Endothelial cell of umbilical vein (primary cell): ENCODE data around the gene RSRC1. TPM values are rescaled to one million over a fixed set of nuclear protein-coding genes. Genes with fewer than 3 reads are reported as not detected.

Source experiments
- BruUV-seq: library from RNA; stranded (reverse); fragments of 400-500 nt; replicated peaks from 2 replicates; lab custom pipeline; 2021; lab: Mats Ljungman, UMichigan
- CTCF ChIA-PET: fragments of 300-600, 350-600 bp; sonication (Branson Sonifier 250); formaldehyde crosslinking; loops from one replicate; lab custom pipeline; 2021; ENCODE audit warnings: antibody characterized with exemption, inconsistent platforms; lab: Charles Lee
- POLR2A ChIA-PET: fragments of 300-600, 350-600 bp; sonication (Branson Sonifier 250); formaldehyde crosslinking; loops from one replicate; lab custom pipeline; 2021; ENCODE audit warnings: antibody characterized with exemption, inconsistent platforms; lab: Charles Lee
- DNase-seq: peaks from one replicate; pipeline ENCODE4 v3.0.0-alpha.2; 2011; ENCODE audit warnings: low read depth, low spot score
- FAIRE-seq: peaks from 2 replicates; lab custom pipeline; 2011; peaks lifted over from hg19 to GRCh38; lab: Jason Lieb, UNC
- H2AFZ ChIP-seq: 2 replicates; pipeline ENCODE4 v1.6.0; 2012; ENCODE audit warnings: low read depth, low read length, control low read depth, inconsistent platforms
- H3K27ac ChIP-seq: 2 replicates; pipeline ENCODE4 v1.5.1; 2011; ENCODE audit warnings: low read depth, mild to moderate bottlenecking, control low read depth, low read length, moderate library complexity; ENCODE audit not compliant: insufficient read depth
- H3K27me3 ChIP-seq, 2 experiments: 2 replicates each; pipeline versions ENCODE4 v1.6.0 to v1.6.1; 2011; ENCODE audit warnings: low read length in 2 of 2, mixed read lengths in 1 of 2; ENCODE audit not compliant: control insufficient read depth in 2 of 2, insufficient read depth in 2 of 2
- H3K36me3 ChIP-seq, 2 experiments: 2 replicates in 1 of 2; 3 replicates in 1 of 2; pipeline ENCODE4 v1.5.1; 2011; ENCODE audit warnings: low read length in 2 of 2, mild to moderate bottlenecking in 1 of 2, moderate library complexity in 1 of 2; ENCODE audit not compliant: control insufficient read depth in 2 of 2, insufficient read depth in 2 of 2; ENCODE audit errors: extremely low read depth in 1 of 2
- H3K4me1 ChIP-seq: 3 replicates; pipeline ENCODE4 v1.5.1; 2011; ENCODE audit warnings: mild to moderate bottlenecking, low read length; ENCODE audit not compliant: control insufficient read depth, insufficient read depth; ENCODE audit errors: extremely low read depth
- H3K4me2 ChIP-seq: 2 replicates; pipeline ENCODE4 v1.6.1; 2011; ENCODE audit warnings: low read length, control low read depth, mixed read lengths; ENCODE audit not compliant: insufficient read depth
- H3K4me3 ChIP-seq, 3 experiments: fragments of 200-600 bp in 1 of 3; sonication (generic), shearing (Covaris generic) in 1 of 3; replicated peaks in 1 of 3; 2 replicates each; pipeline ENCODE4 v1.5.1; 2011 to 2016; ENCODE audit warnings: control low read depth in 3 of 3, low read length in 3 of 3, mild to moderate bottlenecking in 2 of 3, inconsistent platforms in 1 of 3, low read depth in 1 of 3, moderate library complexity in 1 of 3; ENCODE audit not compliant: insufficient read depth in 1 of 3
- H3K79me2 ChIP-seq: 2 replicates; pipeline ENCODE4 v1.6.0; 2012; ENCODE audit warnings: low read length, inconsistent platforms; ENCODE audit not compliant: control insufficient read depth, insufficient read depth
- H3K9ac ChIP-seq: replicated peaks from 2 replicates; pipeline ENCODE3; 2011; ENCODE audit warnings: low read length, control low read depth; ENCODE audit not compliant: insufficient read depth; ENCODE audit errors: extremely low read depth
- H3K9me1 ChIP-seq: replicated peaks from 3 replicates; pipeline ENCODE4 v1.6.0; 2011; ENCODE audit warnings: mild to moderate bottlenecking, low read length; ENCODE audit not compliant: control insufficient read depth, insufficient read depth; ENCODE audit errors: extremely low read depth
- H3K9me3 ChIP-seq: replicated peaks from 2 replicates; pipeline ENCODE4 v1.5.1; 2012; ENCODE audit warnings: low read length, inconsistent platforms; ENCODE audit not compliant: control insufficient read depth, insufficient read depth
- H4K20me1 ChIP-seq: replicated peaks from 2 replicates; pipeline ENCODE3; 2011; ENCODE audit warnings: mild to moderate bottlenecking, low read length; ENCODE audit not compliant: control insufficient read depth, insufficient read depth; ENCODE audit errors: extremely low read depth
- EZH2 ChIP-seq: IDR thresholded peaks from 2 replicates; pipeline ENCODE4 v1.6.1; 2012; ENCODE audit warnings: borderline replicate concordance, low read depth, mild to moderate bottlenecking, moderate library complexity, low read length, inconsistent platforms; ENCODE audit not compliant: severe bottlenecking
- FOS ChIP-seq: IDR thresholded peaks from 2 replicates; pipeline ENCODE4 v1.6.1; 2011; ENCODE audit warnings: mild to moderate bottlenecking, low read length, moderate library complexity, borderline replicate concordance; ENCODE audit not compliant: insufficient read depth
- GATA2 ChIP-seq: IDR thresholded peaks from 2 replicates; pipeline ENCODE4 v1.7.0; 2011; ENCODE audit warnings: low read depth, mild to moderate bottlenecking, moderate library complexity, mixed read lengths, low read length; ENCODE audit not compliant: insufficient read length, insufficient read depth
- JUN ChIP-seq: IDR thresholded peaks from 2 replicates; pipeline ENCODE4 v1.6.1; 2011; ENCODE audit warnings: borderline replicate concordance, low read depth; ENCODE audit not compliant: insufficient read length, insufficient read depth
- MYC ChIP-seq: IDR thresholded peaks from one replicate; pipeline ENCODE4 v1.6.1; 2011; ENCODE audit warnings: mild to moderate bottlenecking, low read depth, low read length
- POLR2A ChIP-seq: IDR thresholded peaks from 2 replicates; pipeline ENCODE4 v1.6.1; 2012; ENCODE audit warnings: low read depth, mild to moderate bottlenecking, control low read depth, low read length
- POLR2AphosphoS5 ChIP-seq: IDR thresholded peaks from 2 replicates; pipeline ENCODE4 v1.6.1; 2012; ENCODE audit warnings: low read depth, mild to moderate bottlenecking, control low read depth, low read length, moderate library complexity; ENCODE audit not compliant: insufficient read depth
- dilution Hi-C: fragments of 300-500 bp; cut with MboI; formaldehyde crosslinking; loops from one replicate; pipeline ENCODE4 v1.15.0; 2019; ENCODE audit warnings: low sequenced_read_pairs; ENCODE audit not compliant: extremely low pct_ligation_motif_present
- intact Hi-C: fragments of 100-400 bp; cut with micrococcal nuclease; formaldehyde crosslinking; loops from one replicate; pipeline ENCODE4 v1.10.0; 2022
- polyA plus RNA-seq, 4 experiments: library from polyadenylated mRNA; depleted of rRNA in 3 of 4; stranded (reverse) in 3 of 4; unstranded in 1 of 4; fragments of >200 nt; gene quantifications; 2 replicates each; pipeline versions ENCODE4 v1.2.1 to v1.2.3, GENCODE V29; 2011 to 2012; ENCODE audit warnings: missing spikeins in 1 of 4
- total RNA-seq: library from RNA; stranded (reverse); gene quantifications from 2 replicates; pipeline ENCODE4 v1.2.3, GENCODE V29; 2021
- TF ChIP-seq, protein P1 (sequence below), 2 donors: IDR thresholded peaks; 1 replicate in 1 of 2; 2 replicates in 1 of 2; pipeline ENCODE4 v1.5.1; 2011; ENCODE audit warnings: low read length in 2 of 2, mild to moderate bottlenecking in 2 of 2, moderate library complexity in 2 of 2, control low read depth in 1 of 2, inconsistent platforms in 1 of 2, low read depth in 1 of 2; ENCODE audit not compliant: insufficient read depth in 1 of 2; ENCODE audit errors: extremely low read depth in 1 of 2
- TF ChIP-seq, protein P2 (sequence below): IDR thresholded peaks from 2 replicates; pipeline ENCODE4 v1.6.1; 2011; ENCODE audit not compliant: insufficient read depth, insufficient read length

Gene RSRC1
- total and polyA plus RNA-seq, 2 donors (not counting 3 experiments of a cell fraction or from before 2014, with no cell fraction given), result 1.8 to 25.4 TPM

DNA sequence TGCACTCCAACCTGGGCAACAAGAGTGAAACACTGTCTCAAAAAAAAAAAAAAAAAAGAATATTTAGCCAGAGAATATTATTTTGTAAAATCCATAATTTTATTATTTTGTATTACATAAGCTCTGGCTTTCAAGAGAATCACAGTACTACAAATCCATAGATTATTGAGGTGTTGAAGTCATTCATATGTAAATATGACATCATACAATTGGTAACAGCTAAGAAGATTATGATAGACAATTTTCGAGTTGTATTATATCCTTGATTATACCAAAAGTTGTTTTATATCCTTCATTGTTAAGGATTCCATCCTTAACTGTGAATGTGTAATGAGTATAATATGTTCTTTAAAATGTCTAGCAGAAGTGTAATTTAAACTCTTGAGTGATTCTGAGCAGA lies 464.8 kb downstream of the RSRC1 start:
- Histone ChIP-seq H3K9me3 (no peaks in the 10 kb centered on the region), H3K36me3 (no peaks in the 10 kb centered on the region), H2AFZ (no peak overlapping the region), H3K9me1 (no peaks in the 10 kb centered on the region), H3K27ac (no peak overlapping the region), H3K27me3 (no peaks in the 10 kb centered on the region), H3K4me3 (no peak overlapping the region), H3K9ac (no peak overlapping the region), H3K79me2 (no peaks in the 10 kb centered on the region), H3K4me2 (no peak overlapping the region), H4K20me1 (no peaks in the 10 kb centered on the region), H3K4me1 (no peaks in the 10 kb centered on the region)
- dilution Hi-C loops, result no loop called here
- BruUV-seq, result no TSS peak
- no peak for DNase-seq
- no peak for FAIRE-seq
- POLR2A ChIA-PET, result no interaction called here
- CTCF ChIA-PET, result interaction anchor here (1.4 kb wide), 1 partner anchor 70 kb away, joined by 3 read pairs; the partner anchor contains the start of gene GFM1
- intact Hi-C loops, result loop anchor here (5.0 kb wide), 1 partner anchor 88 kb away; no protein-coding TSS in a partner anchor
- TF ChIP-seq POLR2A (no peak), MYC (no peak), JUN (no peak), FOS (no peak), GATA2 (no peak), POLR2AphosphoS5 (no peak), EZH2 (no peak)
- TF ChIP-seq, protein P1, sequence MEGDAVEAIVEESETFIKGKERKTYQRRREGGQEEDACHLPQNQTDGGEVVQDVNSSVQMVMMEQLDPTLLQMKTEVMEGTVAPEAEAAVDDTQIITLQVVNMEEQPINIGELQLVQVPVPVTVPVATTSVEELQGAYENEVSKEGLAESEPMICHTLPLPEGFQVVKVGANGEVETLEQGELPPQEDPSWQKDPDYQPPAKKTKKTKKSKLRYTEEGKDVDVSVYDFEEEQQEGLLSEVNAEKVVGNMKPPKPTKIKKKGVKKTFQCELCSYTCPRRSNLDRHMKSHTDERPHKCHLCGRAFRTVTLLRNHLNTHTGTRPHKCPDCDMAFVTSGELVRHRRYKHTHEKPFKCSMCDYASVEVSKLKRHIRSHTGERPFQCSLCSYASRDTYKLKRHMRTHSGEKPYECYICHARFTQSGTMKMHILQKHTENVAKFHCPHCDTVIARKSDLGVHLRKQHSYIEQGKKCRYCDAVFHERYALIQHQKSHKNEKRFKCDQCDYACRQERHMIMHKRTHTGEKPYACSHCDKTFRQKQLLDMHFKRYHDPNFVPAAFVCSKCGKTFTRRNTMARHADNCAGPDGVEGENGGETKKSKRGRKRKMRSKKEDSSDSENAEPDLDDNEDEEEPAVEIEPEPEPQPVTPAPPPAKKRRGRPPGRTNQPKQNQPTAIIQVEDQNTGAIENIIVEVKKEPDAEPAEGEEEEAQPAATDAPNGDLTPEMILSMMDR (IDR thresholded peaks at IDR 0.05; ENCODE audit: extremely low read depth in 1 of 2, insufficient read depth in 1 of 2, low read depth in 1 of 2, low read length in 2 of 2), result no peak
- TF ChIP-seq, protein P2, sequence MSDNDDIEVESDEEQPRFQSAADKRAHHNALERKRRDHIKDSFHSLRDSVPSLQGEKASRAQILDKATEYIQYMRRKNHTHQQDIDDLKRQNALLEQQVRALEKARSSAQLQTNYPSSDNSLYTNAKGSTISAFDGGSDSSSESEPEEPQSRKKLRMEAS, result no peak
